Measurements from ENCODE around the gene ARHGAP1.

GRCh38 chr11:46705070-46705688 is 4.8 kb upstream of the ARHGAP1 start:
- TF ChIP-seq CTCF (conservative IDR thresholded peaks at IDR 0.05; ENCODE audit: low read depth, low read length) (no peak), NFE2L2 (IDR thresholded peaks at IDR 0.05; ENCODE audit: low read depth, low read length) (no peak), POLR2A (IDR thresholded peaks at IDR 0.05; ENCODE audit: low read depth, low read length) (no peak), USF2 (IDR thresholded peaks at IDR 0.05; ENCODE audit: low read depth, low read length) (no peak), MAFK (IDR thresholded peaks at IDR 0.05; ENCODE audit: low read depth, low read length) (no peak), CEBPB (IDR thresholded peaks at IDR 0.05; ENCODE audit: low read depth, low read length) (no peak), CHD1 (IDR thresholded peaks at IDR 0.05; ENCODE audit: low read depth, low read length) (no peak), RCOR1 (IDR thresholded peaks at IDR 0.05; ENCODE audit: insufficient replicate concordance, low read length) (no peak), RFX5 (IDR thresholded peaks at IDR 0.05; ENCODE audit: low read depth, low read length) (no peak)
